Body of pancreas (tissue), 4 donors: ENCODE measurements around the gene CELF6. TPM values are rescaled to one million over a fixed set of nuclear protein-coding genes. Genes with fewer than 3 reads are reported as not detected.

Source experiments
- ATAC-seq: fragments of 150-250 bp; one replicate; pipeline ENCODE4 v1.9.1; 2016
- DNase-seq, 4 donors: peaks; one replicate each; pipeline ENCODE4 v3.0.0-alpha.2; 2019
- H3K27ac ChIP-seq, 4 donors: fragments of 200-600 bp; sonication (generic); 1 replicate in 3 of 4; 2 replicates in 1 of 4; pipeline versions ENCODE4 v1.5.1 to v1.6.1; 2016 to 2019; ENCODE audit warnings: mild to moderate bottlenecking in 1 of 4, mixed read lengths in 1 of 4, moderate library complexity in 1 of 4
- H3K27me3 ChIP-seq, 2 donors: fragments of 200-600 bp; sonication (generic); one replicate each; pipeline ENCODE4 v1.6.0; 2016; ENCODE audit warnings: mild to moderate bottlenecking in 1 of 2
- H3K36me3 ChIP-seq, 2 donors: fragments of 200-600 bp; sonication (generic); replicated peaks in 1 of 2; 2 replicates each; pipeline ENCODE4 v1.5.1; 2016; ENCODE audit warnings: low read depth in 2 of 2; ENCODE audit not compliant: insufficient read depth in 1 of 2
- H3K4me1 ChIP-seq: fragments of 200-600 bp; sonication (generic); one replicate; pipeline ENCODE4 v1.6.0; 2016
- H3K4me3 ChIP-seq, 2 donors: fragments of 200-600 bp; sonication (generic); 1 replicate in 1 of 2; 2 replicates in 1 of 2; pipeline ENCODE4 v1.5.1; 2016 to 2019
- H3K9me3 ChIP-seq, 3 donors: fragments of 200-600 bp; sonication (generic); 1 replicate in 2 of 3; 2 replicates in 1 of 3; pipeline ENCODE4 v1.5.1; 2016
- CTCF ChIP-seq, 7 experiments: fragments of 450-650 bp in 4 of 7; fragments of 200-600 bp in 3 of 7; sonication (generic) in 3 of 7; IDR thresholded peaks; one replicate each; pipeline ENCODE4 v1.5.1; 2016 to 2019; ENCODE audit warnings: antibody characterized with exemption in 7 of 7
- POLR2A ChIP-seq, 3 donors: fragments of 450-650 bp; IDR thresholded peaks; one replicate each; pipeline ENCODE4 v1.6.1; 2016; ENCODE audit warnings: antibody characterized with exemption in 3 of 3, mild to moderate bottlenecking in 2 of 3
- WGBS, 2 donors: methylation state at CpG; one replicate each; pipeline ENCODE4 v1.1.5; 2017; 5-methylcytosine and 5-hydroxymethylcytosine counted together
- intact Hi-C: fragments of 100-400 bp; cut with DNase I; formaldehyde crosslinking; loops from one replicate; pipeline ENCODE4 v1.15.1; 2023
- total RNA-seq, 2 donors: library from RNA; depleted of rRNA; stranded (reverse); fragments of >200 nt; gene quantifications; one replicate each; pipeline ENCODE4 v1.1.0, GENCODE V29; 2016

The CELF6 gene
- total RNA-seq, 2 donors from 2014 or later: 4.2 to 7.9 TPM

DNA sequence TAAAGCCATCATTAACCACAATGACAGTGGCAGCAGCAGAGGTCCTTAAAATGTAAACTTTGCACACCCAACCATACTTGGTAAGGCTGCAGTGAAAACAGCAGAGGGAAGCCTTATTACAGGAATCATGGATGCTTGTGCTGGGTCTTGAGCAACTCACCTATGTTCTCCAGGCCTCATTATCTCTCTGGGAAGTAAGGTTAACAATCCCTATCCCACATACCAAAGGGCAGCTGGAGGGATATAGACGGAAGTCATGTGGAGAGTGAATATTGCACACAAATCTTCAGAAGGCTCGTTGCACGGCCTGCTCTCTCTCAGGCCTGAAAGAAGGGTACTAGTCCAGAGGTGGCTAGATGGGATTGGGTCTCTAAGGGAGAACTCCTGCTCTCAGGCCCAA is 25.8 kb upstream of the CELF6 start:
- WGBS, 2 donors: 89 to 91% methylated on average over 3 of the region's 3 CpGs
- Histone ChIP-seq H3K4me1 (no peaks in the 10 kb centered on the region), H3K36me3 (peaks cover 0 to 48% of the 10 kb centered on the region in 2 donors), H3K27ac (no peak overlapping the region), H3K9me3 (no peaks in the 10 kb centered on the region), H3K4me3 (no peak overlapping the region), H3K27me3 (no peaks in the 10 kb centered on the region)
- intact Hi-C loops: no loop called here
- DNase-seq: no peak
- no peak for TF ChIP-seq POLR2A (IDR thresholded peaks at IDR 0.05)
- ATAC-seq: no peak

GRCh38 chr15:72345280-72345679 is 25.3 kb upstream of the CELF6 start:
- Histone ChIP-seq H3K9me3 (no peaks in the 10 kb centered on the region), H3K4me3 (no peak overlapping the region), H3K36me3 (peaks cover 0 to 43% of the 10 kb centered on the region in 2 donors), H3K4me1 (no peaks in the 10 kb centered on the region), H3K27ac (no peak overlapping the region), H3K27me3 (no peaks in the 10 kb centered on the region)
- intact Hi-C loops: no loop called here
- ATAC-seq: no peak
- TF ChIP-seq POLR2A (IDR thresholded peaks at IDR 0.05) (no peak), CTCF (IDR thresholded peaks at IDR 0.05) (no peak)
- no peak for DNase-seq
- WGBS, 2 donors: 79 to 84% methylated on average over 7 of the region's 7 CpGs

- DNase-seq (no peak), ATAC-seq (no peak)
- H3K4me1 ChIP-seq: no peaks in the 10 kb centered on the region
- no peak overlapping the region for H3K27ac ChIP-seq
- intact Hi-C loops: no loop called here
- H3K9me3 ChIP-seq: no peaks in the 10 kb centered on the region
- H3K27me3 ChIP-seq: no peaks in the 10 kb centered on the region
- H3K4me3 ChIP-seq: no peak overlapping the region
- 86 to 89% methylated on average over 1 of the region's 1 CpG for WGBS, 2 donors
- TF ChIP-seq CTCF (IDR thresholded peaks at IDR 0.05) (no peak), POLR2A (IDR thresholded peaks at IDR 0.05) (no peak)
- H3K36me3 ChIP-seq: peaks cover 0 to 39% of the 10 kb centered on the region in 2 donors
Observed at GRCh38 chr15:72344602-72345001, 24.6 kb upstream of the CELF6 start.

GRCh38 chr15:72342385-72342784 is 22.4 kb upstream of the CELF6 start:
- ATAC-seq (no peak), DNase-seq (peak in 2 of 4 donors; percentile 19 to 25)
- intact Hi-C loops: no loop called here
- Histone ChIP-seq H3K36me3 (peaks cover 0 to 29% of the 10 kb centered on the region in 2 donors), H3K27ac (no peak overlapping the region), H3K4me3 (no peak overlapping the region), H3K4me1 (no peaks in the 10 kb centered on the region), H3K9me3 (no peaks in the 10 kb centered on the region), H3K27me3 (no peaks in the 10 kb centered on the region)
- TF ChIP-seq CTCF (IDR thresholded peaks at IDR 0.05) (peak in 5 of 7 experiments; percentile 4 to 37 (median 21)), POLR2A (IDR thresholded peaks at IDR 0.05) (no peak)
- WGBS, 2 donors: 63 to 68% methylated on average over 11 of the region's 11 CpGs

- Histone ChIP-seq H3K27ac (no peak overlapping the region), H3K4me1 (no peaks in the 10 kb centered on the region), H3K9me3 (no peaks in the 10 kb centered on the region), H3K36me3 (peaks cover 0 to 23% of the 10 kb centered on the region in 2 donors), H3K27me3 (no peaks in the 10 kb centered on the region), H3K4me3 (no peak overlapping the region)
- WGBS, 2 donors: 81% methylated on average over 6 of the region's 6 CpGs
- intact Hi-C loops: no loop called here
- TF ChIP-seq POLR2A (IDR thresholded peaks at IDR 0.05): no peak
- TF ChIP-seq CTCF (IDR thresholded peaks at IDR 0.05): no peak
- DNase-seq (peak in 1 of 4 donors; percentile 11), ATAC-seq (no peak)
Observed at GRCh38 chr15:72341361-72341760, 21.4 kb upstream of the CELF6 start.
